HEK293 (cell line): ENCODE measurements around the gene ABCA12.

Experiments used
- KLF10 ChIP-seq: fragments of 450-650 bp; IDR thresholded peaks from 2 replicates; pipeline ENCODE4 v1.5.1; 2018; ENCODE audit warnings: missing biosample characterization, mild to moderate bottlenecking, missing genetic modification characterization
- ZNF155 ChIP-seq: fragments of 450-650 bp; formaldehyde crosslinking; IDR thresholded peaks from 2 replicates; pipeline ENCODE4 v1.5.1; 2016; ENCODE audit warnings: missing biosample characterization, missing genetic modification characterization
- ZNF768 ChIP-seq: fragments of 450-650 bp; formaldehyde crosslinking; IDR thresholded peaks from 2 replicates; pipeline ENCODE4 v1.5.1; 2018; ENCODE audit warnings: missing biosample characterization, mild to moderate bottlenecking, missing genetic modification characterization
- ZNF777 ChIP-seq: fragments of 450-650 bp; formaldehyde crosslinking; IDR thresholded peaks from 2 replicates; pipeline ENCODE4 v1.5.1; 2017; ENCODE audit warnings: missing biosample characterization, missing genetic modification characterization, borderline replicate concordance
- TF ChIP-seq, protein P1 (sequence below): fragments of 450-650 bp; formaldehyde crosslinking; IDR thresholded peaks from 2 replicates; pipeline ENCODE4 v1.5.1; 2016; ENCODE audit warnings: missing biosample characterization, missing genetic modification characterization
- TF ChIP-seq, protein P2 (sequence below): fragments of 450-650 bp; formaldehyde crosslinking; IDR thresholded peaks from 2 replicates; pipeline ENCODE4 v1.5.1; 2016; ENCODE audit warnings: missing biosample characterization, missing genetic modification characterization

DNA sequence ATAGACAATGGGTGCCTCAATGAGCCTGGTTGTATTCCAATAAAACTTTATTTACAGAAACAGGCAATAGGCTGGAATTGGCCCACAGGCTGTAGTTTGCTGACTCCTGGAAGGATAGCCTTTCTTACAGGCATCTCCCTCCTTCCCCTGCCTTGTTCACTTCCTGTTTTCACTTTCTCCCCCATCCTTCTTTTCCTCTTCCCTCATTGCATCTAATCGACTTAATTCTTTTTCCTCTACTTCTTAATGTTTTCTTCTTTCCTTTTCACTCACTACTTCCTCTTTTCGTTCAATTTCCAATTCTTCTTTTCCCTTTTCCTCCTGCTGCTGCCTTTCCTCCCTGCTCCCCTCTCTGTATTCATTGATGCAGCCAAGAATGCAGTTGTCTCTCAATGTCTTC is 70.0 kb downstream of the ABCA12 start:
- TF ChIP-seq, protein P1, sequence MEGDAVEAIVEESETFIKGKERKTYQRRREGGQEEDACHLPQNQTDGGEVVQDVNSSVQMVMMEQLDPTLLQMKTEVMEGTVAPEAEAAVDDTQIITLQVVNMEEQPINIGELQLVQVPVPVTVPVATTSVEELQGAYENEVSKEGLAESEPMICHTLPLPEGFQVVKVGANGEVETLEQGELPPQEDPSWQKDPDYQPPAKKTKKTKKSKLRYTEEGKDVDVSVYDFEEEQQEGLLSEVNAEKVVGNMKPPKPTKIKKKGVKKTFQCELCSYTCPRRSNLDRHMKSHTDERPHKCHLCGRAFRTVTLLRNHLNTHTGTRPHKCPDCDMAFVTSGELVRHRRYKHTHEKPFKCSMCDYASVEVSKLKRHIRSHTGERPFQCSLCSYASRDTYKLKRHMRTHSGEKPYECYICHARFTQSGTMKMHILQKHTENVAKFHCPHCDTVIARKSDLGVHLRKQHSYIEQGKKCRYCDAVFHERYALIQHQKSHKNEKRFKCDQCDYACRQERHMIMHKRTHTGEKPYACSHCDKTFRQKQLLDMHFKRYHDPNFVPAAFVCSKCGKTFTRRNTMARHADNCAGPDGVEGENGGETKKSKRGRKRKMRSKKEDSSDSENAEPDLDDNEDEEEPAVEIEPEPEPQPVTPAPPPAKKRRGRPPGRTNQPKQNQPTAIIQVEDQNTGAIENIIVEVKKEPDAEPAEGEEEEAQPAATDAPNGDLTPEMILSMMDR (tag by site-specific recombination): no peak
- TF ChIP-seq KLF10 (tag by site-specific recombination): no peak
- TF ChIP-seq ZNF777: no peak
- TF ChIP-seq, protein P2, sequence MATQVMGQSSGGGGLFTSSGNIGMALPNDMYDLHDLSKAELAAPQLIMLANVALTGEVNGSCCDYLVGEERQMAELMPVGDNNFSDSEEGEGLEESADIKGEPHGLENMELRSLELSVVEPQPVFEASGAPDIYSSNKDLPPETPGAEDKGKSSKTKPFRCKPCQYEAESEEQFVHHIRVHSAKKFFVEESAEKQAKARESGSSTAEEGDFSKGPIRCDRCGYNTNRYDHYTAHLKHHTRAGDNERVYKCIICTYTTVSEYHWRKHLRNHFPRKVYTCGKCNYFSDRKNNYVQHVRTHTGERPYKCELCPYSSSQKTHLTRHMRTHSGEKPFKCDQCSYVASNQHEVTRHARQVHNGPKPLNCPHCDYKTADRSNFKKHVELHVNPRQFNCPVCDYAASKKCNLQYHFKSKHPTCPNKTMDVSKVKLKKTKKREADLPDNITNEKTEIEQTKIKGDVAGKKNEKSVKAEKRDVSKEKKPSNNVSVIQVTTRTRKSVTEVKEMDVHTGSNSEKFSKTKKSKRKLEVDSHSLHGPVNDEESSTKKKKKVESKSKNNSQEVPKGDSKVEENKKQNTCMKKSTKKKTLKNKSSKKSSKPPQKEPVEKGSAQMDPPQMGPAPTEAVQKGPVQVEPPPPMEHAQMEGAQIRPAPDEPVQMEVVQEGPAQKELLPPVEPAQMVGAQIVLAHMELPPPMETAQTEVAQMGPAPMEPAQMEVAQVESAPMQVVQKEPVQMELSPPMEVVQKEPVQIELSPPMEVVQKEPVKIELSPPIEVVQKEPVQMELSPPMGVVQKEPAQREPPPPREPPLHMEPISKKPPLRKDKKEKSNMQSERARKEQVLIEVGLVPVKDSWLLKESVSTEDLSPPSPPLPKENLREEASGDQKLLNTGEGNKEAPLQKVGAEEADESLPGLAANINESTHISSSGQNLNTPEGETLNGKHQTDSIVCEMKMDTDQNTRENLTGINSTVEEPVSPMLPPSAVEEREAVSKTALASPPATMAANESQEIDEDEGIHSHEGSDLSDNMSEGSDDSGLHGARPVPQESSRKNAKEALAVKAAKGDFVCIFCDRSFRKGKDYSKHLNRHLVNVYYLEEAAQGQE (tag by site-specific recombination): no peak
- TF ChIP-seq ZNF768 (tag by site-specific recombination): no peak
- no peak for TF ChIP-seq ZNF155 (tag by site-specific recombination)
